Ovary (tissue), 3 donors: ENCODE data around the gene FOXO1.

ENCODE experiments used
- CTCF ChIP-seq, 3 donors: fragments of 450-650 bp in 2 of 3; fragments of 200-600 bp in 1 of 3; IDR thresholded peaks; one replicate each; pipeline versions ENCODE4 v1.5.1 to v1.8.0; 2016 to 2022; ENCODE audit warnings: antibody characterized with exemption in 3 of 3, mild to moderate bottlenecking in 1 of 3
- POLR2A ChIP-seq: fragments of 450-650 bp; IDR thresholded peaks from one replicate; pipeline ENCODE4 v1.6.1; 2017; ENCODE audit warnings: antibody characterized with exemption, mild to moderate bottlenecking, moderate library complexity
- donor health status: DM: no; HTN: no; CAD: no.

GRCh38 chr13:40522282-40522681 lies 144.2 kb downstream of the FOXO1 start:
- TF ChIP-seq CTCF (IDR thresholded peaks at IDR 0.05) (no peak), POLR2A (no peak)
